ENCODE data around the gene PRKCH. TPM values are rescaled to one million over a fixed set of nuclear protein-coding genes. Genes with fewer than 3 reads are reported as not detected.

The PRKCH gene
- total and polyA plus RNA-seq, 9 of the 15 experiments (the other 6 are each of a cell fraction or from before 2014, with no cell fraction given): 0.61 to 4.4 (median 4.0) TPM

DNA sequence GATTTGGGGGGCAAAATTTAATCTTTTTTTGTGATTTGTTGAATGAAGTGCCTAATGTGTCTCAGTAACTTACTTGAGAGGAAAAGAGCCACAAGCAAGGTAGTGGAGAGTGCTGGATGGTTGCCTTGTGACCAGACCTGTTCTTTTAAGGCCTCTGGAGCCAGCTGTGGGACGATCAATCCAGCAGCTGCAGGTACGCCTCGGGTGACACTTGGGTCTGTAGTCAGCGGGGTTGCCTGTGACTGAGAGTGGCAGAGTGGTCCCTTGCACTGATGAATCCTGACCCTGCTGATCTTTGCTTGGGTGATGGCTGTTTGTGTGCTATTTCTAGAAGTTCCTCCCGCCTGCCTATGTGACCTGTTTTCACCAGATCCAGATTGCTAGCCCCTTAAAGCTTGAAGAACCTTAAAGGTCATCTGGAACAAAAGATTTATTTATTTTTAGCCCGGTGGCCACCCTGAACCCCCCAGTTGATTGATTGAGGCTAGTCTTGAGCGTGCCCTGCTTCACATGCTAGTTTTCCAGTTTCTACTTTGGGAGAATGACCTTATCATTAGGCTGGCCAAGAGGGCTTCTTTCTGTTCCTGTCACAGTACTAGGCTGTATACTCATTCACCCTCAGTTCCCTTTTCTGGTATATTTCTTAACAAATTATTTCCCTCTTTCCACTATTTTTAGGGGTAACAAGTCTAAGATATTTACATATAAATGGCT, 23.2 kb downstream of the PRKCH start:
- ATAC-seq (peak; percentile 10; the same call in 1 of the 3 replicates), DNase-seq (ENCODE audit: extremely low read depth in 1 of 4, low spot score in 3 of 4) (no peak), FAIRE-seq (no peak)
- Histone ChIP-seq H3K27ac (ENCODE audit: extremely low read depth, low read depth, low read length) (peak overlapping the region; percentile 85; the same call in 2 of the 3 replicates), H4K20me1 (replicated peaks; ENCODE audit: control insufficient read depth, insufficient read depth, low read length) (no peaks in the 10 kb centered on the region), H3K9me3 (replicated peaks; ENCODE audit: control insufficient read depth, insufficient read depth, low read depth, low read length) (no peaks in the 10 kb centered on the region), H3K36me3 (ENCODE audit: control insufficient read depth, insufficient read depth, low read length) (no peaks in the 10 kb centered on the region), H3K9ac (ENCODE audit: insufficient read depth in 1 of 2, low read depth in 2 of 2, low read length in 2 of 2) (peak overlapping the region in 1 of 2 experiments; percentile 72; a peak in 1 of 4 replicates), H3K4me2 (ENCODE audit: insufficient read depth, low read length) (peak overlapping the region; percentile 39), H3K27me3 (ENCODE audit: control insufficient read depth in 2 of 2, insufficient read depth in 2 of 2, low read length in 2 of 2) (no peaks in the 10 kb centered on the region), H3K79me2 (ENCODE audit: control insufficient read depth, insufficient read depth, low read length) (peaks cover 3% of the 10 kb centered on the region; the same call in 1 of the 3 replicates), H3K4me1 (replicated peaks in 1 of 2; ENCODE audit: control insufficient read depth in 2 of 2, insufficient read depth in 2 of 2, low read length in 2 of 2) (peaks cover 9 to 32% of the 10 kb centered on the region in 2 experiments; a peak in 3 of 5 replicates), H3K4me3 (no peak overlapping the region), H3K9me1 (ENCODE audit: control insufficient read depth, insufficient read depth, low read length) (no peaks in the 10 kb centered on the region), H2AFZ (ENCODE audit: low read depth, low read length) (peak overlapping the region; percentile 91)
- WGBS (ENCODE audit: insufficient coverage, low coverage, missing lambda C conversion rate): 51% methylated on average over 7 of the region's 7 CpGs
- intact Hi-C loops (cut with micrococcal nuclease): no loop called here
- ChIA-PET POLR2A (no interaction called here), CTCF (ENCODE audit: low intra/inter-chr PET ratio) (no interaction called here)
- in situ Hi-C loops (cut with MboI): no loop called here
- TF ChIP-seq RBFOX2 (IDR thresholded peaks at IDR 0.05; ENCODE audit: low read depth, low read length): no peak
- TF ChIP-seq, protein P1, sequence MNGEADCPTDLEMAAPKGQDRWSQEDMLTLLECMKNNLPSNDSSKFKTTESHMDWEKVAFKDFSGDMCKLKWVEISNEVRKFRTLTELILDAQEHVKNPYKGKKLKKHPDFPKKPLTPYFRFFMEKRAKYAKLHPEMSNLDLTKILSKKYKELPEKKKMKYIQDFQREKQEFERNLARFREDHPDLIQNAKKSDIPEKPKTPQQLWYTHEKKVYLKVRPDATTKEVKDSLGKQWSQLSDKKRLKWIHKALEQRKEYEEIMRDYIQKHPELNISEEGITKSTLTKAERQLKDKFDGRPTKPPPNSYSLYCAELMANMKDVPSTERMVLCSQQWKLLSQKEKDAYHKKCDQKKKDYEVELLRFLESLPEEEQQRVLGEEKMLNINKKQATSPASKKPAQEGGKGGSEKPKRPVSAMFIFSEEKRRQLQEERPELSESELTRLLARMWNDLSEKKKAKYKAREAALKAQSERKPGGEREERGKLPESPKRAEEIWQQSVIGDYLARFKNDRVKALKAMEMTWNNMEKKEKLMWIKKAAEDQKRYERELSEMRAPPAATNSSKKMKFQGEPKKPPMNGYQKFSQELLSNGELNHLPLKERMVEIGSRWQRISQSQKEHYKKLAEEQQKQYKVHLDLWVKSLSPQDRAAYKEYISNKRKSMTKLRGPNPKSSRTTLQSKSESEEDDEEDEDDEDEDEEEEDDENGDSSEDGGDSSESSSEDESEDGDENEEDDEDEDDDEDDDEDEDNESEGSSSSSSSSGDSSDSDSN (IDR thresholded peaks at IDR 0.05; ENCODE audit: borderline replicate concordance in 1 of 2, low read depth in 2 of 2, low read length in 2 of 2): no peak
- TF ChIP-seq ZNF445 (CRISPR knock-in tag; IDR thresholded peaks at IDR 0.05; ENCODE audit: low read depth): no peak
- TF ChIP-seq NR2C2 (CRISPR knock-in tag; IDR thresholded peaks at IDR 0.05): no peak
- 0 out of 2 replicates have a peak, but pooled peaks have one; percentile 25 for TF ChIP-seq NR2C2 (tag; IDR thresholded peaks at IDR 0.05)
- TF ChIP-seq, protein P2, sequence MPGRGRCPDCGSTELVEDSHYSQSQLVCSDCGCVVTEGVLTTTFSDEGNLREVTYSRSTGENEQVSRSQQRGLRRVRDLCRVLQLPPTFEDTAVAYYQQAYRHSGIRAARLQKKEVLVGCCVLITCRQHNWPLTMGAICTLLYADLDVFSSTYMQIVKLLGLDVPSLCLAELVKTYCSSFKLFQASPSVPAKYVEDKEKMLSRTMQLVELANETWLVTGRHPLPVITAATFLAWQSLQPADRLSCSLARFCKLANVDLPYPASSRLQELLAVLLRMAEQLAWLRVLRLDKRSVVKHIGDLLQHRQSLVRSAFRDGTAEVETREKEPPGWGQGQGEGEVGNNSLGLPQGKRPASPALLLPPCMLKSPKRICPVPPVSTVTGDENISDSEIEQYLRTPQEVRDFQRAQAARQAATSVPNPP (IDR thresholded peaks at IDR 0.05; ENCODE audit: borderline replicate concordance, insufficient read depth, insufficient read length): no peak
- TF ChIP-seq, protein P3, sequence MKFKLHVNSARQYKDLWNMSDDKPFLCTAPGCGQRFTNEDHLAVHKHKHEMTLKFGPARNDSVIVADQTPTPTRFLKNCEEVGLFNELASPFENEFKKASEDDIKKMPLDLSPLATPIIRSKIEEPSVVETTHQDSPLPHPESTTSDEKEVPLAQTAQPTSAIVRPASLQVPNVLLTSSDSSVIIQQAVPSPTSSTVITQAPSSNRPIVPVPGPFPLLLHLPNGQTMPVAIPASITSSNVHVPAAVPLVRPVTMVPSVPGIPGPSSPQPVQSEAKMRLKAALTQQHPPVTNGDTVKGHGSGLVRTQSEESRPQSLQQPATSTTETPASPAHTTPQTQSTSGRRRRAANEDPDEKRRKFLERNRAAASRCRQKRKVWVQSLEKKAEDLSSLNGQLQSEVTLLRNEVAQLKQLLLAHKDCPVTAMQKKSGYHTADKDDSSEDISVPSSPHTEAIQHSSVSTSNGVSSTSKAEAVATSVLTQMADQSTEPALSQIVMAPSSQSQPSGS (CRISPR knock-in tag; IDR thresholded peaks at IDR 0.05): no peak
- no peak for TF ChIP-seq NBN (IDR thresholded peaks at IDR 0.05; ENCODE audit: low read depth)
- TF ChIP-seq CBFA2T2 (conservative IDR thresholded peaks at IDR 0.05): no peak
- no TSS peak for BruUV-seq (replicated peaks)
